Iris pigment epithelial cell (primary cell): ENCODE measurements around the gene PPARG.
"Not testable (repeated sequence)": the region's sequence is repeated elsewhere in the genome, so short reads cannot be mapped to it uniquely, and the experiment has no call there.

Source experiments
- DNase-seq: peaks from one replicate; pipeline ENCODE4 v3.0.0-alpha.2; 2011; ENCODE audit warnings: low read depth

The PPARG gene

DNA sequence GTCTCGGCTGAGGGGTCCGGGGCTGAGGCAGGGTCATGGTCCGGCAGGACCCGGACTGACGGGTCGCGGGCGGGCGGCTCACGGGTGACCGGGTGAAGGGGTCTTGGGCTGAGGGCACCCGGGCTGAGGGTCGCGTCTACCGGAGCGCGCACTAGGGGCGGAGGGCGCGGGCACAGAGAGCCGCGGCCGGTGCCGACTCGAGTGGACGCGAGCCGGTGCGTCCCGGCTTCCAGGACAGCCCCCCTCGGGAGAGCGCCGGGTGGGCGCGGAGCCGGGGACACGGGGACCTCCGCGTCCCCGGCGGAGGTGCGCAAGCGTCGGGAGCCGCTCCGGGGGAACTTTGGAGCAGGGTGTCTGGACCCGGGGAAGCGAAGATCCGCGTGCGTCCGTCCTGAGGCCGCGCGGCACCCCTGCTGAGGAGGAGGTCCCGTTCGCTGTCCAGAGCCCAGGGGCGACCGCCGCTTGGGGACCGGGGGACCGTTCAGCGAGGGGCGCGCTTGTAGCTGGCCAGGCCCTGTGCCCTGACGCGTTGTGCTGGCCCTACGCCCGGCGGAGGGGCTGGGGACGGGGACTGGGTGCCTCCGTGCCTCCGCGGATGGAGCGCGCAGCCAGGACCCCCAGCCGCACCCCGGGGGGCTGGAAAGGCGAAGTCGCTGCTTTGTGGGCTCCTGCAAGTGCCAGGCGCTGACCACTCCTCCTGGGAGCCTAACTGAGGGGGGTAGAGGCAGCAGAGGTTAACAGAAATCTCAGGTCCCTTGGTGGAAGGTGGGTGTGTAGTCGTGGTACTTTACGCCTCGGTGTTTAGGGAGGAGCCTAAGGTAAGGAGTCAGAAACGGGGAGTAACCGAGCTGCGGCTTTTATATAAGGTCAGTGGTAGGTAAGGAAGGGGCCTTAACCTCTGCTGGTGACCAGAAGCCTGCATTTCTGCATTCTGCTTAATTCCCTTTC, at the start of gene PPARG:
PPARG (plus strand) TSS at position 889 of the 948 bp plus-strand sequence. CDS start 90,642 bp downstream, outside the sequence.
- peak; percentile 44 for DNase-seq

GRCh38 chr3:12239301-12239700, 49.6 kb upstream of the PPARG start:
- DNase-seq, result no peak

DNA sequence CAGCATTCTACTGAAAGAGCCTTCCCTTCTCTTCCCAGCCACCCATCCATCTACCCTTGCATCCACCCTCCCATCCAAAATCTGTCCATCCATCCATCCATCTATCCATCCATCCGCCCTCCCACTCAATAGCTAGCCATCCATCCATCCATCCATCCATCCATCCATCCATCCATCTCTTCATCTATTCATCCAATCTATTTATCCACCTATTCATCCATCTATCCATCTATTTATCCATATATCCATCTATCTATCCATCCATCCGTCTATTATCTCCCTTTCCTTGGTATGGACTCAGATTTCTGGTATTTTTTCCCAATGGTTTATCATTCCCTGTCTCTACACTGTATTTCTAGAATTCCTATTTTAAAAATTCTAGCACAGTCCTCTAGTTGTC, 46.1 kb upstream of the PPARG start:
- no peak for DNase-seq

DNA sequence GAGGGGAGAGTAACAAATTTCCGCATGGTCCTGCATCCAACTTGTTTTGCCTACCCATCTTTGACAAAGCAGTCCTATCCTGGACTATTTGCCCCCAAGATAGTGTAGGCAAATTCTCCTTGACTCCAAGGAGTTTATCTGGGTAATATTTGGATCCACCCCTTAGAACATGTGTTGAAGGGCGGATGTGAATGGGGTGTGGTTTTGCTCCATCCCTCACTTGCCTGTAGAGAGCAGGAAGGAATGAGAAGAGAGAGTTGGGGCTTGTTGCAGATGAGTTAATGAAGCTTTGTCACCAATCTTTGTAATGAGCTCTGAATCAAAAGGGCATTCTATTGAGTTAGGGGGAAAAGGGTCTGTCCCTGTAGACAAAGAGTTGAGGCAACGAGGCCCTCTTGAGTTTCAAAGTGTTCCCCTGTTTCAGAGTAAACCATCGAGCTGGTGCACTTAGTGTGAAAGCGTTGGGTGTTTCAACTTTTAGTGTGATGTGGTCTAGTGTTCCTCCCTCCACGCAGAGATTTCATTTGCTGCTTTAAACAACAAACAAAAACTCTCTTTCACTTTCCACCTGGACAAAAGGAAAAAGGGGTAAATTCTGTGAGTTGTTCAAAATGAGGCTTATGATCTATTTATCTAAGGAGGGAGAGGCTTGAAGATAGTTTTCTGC, 42.2 kb upstream of the PPARG start:
- no peak for DNase-seq

DNA sequence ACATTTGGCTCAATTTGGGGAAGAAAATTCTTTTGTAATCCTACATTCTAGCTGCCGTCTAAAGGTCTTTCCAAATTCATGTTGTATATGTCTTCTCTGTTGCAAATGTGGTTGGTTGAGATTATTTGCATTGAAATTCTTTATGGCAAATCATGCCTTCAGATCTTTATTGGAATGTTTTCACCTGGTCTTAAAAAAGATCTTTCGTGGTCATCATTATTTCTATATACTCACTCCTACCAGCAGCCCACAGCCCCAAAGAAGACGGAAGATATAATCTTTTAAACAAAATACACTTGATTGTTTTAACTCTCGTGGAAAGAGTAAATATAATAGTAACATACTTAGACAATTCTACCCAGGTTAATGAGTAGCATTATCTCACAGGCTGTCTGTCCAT, 41.5 kb upstream of the PPARG start:
- no peak for DNase-seq

- DNase-seq, result no peak
These were observed 39.4 kb upstream of the PPARG start for GRCh38 chr3:12249519-12249918.

DNA sequence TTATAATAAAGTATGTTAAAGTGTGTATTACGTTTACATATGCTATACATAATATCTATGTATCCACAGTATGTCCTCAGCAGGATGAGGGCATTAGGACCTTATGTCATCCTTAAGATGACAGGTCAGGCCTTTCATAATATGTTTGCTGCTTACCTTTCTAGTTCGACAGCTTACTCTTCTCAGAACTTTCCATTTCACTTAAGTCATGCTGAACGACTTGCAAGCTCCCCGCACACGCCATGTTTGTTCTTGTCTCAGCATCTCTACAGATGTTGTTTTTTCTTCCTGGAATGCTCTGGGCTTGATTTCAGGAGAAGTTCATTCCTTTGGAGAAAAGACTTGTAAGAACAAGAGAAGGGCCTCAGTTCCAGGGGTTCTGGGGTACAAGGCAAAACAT, 36.0 kb upstream of the PPARG start:
- no peak for DNase-seq

DNA sequence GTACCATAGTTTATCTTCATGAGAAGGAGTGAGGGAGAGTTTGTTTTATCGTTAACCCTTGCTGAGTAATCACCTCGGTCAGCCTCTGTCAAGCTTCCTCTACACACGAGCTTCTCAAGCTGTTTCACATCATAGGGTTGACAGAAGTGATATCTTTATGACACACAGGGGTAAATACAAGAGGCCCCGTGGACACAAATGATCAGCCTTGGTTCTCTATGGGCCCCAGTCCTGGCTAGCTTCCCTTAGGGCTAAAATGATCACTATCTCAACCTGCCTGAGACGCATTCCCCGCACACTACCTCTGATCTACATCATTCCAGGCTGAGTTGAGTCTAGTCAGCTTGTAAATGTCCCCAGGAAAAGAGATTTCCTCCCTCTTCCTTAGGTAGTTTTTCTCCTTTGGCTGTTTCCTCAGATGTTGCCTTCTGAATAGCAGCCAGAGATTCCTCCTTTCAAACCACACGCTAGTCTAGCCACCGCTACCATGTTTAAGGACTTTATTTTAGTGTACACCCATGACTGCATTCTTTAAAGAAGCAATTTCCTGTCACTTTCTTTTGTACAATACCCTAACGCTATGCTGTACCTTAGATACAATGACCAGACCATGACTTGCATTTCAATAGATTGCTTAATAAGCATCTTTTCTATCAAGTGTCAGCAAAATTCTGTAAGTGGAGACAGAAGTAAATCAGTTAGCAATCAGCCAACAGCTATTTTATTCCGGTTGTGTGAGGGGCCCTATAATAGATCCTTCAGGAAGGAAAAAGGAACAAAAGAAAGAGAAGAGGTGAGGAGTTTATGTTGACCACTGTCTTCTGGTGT, 35.1 kb upstream of the PPARG start:
- no peak for DNase-seq

- no peak for DNase-seq
These were observed 33.5 kb upstream of the PPARG start for GRCh38 chr3:12255393-12255792.

GRCh38 chr3:12258911-12259310, 30.0 kb upstream of the PPARG start:
- no peak for DNase-seq

DNA sequence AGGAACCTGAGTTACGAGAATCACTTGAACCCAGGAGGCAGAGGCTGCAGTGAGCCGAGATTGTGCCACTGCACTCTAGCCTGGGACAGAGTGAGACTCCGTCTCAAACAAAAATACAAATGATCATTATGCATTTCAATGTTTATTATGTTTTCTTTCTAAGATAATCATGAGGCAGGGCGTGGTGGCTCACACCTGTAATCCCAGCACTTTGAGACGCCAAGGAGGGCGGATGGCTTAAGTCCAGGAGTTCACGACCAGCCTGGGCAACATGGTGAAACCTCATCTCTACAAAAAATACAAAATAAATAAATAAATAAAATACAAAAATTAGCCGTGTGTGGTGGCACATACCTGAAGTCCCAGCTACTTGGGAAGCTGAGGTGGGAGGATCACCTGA, 26.7 kb upstream of the PPARG start:
- DNase-seq, result not testable (repeated sequence)

DNA sequence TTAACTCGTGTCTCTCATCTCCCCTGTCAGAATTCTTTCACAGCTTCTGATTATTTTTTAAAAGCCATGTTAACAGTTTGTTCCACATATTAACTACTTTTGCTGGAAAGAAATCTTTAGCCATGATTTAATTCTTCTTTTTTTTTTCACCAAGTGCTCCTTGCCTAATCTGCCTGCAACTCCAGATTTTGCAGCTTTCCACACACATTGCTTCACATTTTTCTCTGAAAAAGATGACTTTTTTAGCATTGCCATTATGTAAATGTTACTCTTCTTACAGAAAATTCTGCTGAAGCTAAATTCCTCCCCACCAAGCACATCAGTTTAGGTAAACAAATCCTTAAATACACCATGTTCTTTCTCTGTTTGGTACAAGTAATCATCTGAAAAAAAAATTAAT, 23.4 kb upstream of the PPARG start:
- DNase-seq, result peak; percentile 13

DNA sequence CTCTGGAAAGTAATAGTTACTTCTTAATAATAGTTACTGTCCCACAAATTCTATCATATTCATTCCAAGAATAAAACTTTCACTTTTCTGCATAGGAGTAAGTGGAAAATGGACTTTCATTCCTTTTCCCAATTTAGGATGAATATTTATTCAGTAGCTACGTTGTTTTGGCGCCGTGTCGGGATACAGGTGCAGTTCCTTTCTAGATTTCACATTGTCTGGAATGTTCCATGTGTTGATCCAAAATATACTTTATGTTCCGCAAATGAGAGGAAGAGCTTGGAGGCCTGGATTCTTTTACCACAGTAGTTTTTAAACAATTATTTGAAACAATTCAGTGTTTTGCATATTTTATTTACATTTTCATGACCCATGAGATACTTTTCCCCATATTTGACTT, 22.8 kb upstream of the PPARG start:
- DNase-seq, result no peak

GRCh38 chr3:12267376-12268030, 21.4 kb upstream of the PPARG start:
- DNase-seq, result no peak

- no peak for DNase-seq
These were observed 20.7 kb upstream of the PPARG start for GRCh38 chr3:12268049-12268735.

GRCh38 chr3:12270976-12271375, 17.9 kb upstream of the PPARG start:
- no peak for DNase-seq

- no peak for DNase-seq
These were observed 15.7 kb upstream of the PPARG start for GRCh38 chr3:12273045-12273695.

GRCh38 chr3:12275974-12276650, 12.8 kb upstream of the PPARG start:
- DNase-seq, result no peak

DNA sequence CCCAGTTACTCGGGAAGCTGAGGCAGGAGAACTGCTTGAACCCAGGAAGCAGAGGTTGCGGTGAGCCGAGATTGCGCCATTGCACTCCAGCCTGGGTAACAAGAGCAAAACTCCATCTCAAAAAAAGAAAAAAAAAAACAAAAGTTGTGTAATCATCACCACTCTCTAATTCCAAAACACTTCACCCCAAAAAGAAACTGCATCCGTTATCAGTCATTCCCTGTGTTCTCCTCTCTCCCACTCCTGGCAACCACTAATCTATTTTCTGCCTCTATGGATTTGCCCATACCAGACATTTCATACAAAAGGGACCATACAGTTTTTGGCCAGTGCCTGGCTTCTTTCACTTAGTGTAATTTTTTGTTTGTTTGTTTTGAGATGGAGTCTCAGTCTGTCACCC, 12.0 kb upstream of the PPARG start:
- peak; percentile 17 for DNase-seq

GRCh38 chr3:12278566-12278965, 10.3 kb upstream of the PPARG start:
- no peak for DNase-seq
